WERI-Rb-1 (cell line): ENCODE measurements around the gene GLIS1.

Experiments used
- DNase-seq: peaks from one replicate; pipeline ENCODE4 v3.0.0-alpha.2; 2020
- H3K27ac ChIP-seq: fragments of 250-450 bp; sonication (Bioruptor Pico); 2 replicates; pipeline ENCODE4 v1.5.1; 2020; ENCODE audit warnings: mild to moderate bottlenecking, moderate library complexity
- H3K27me3 ChIP-seq: fragments of 250-450 bp; sonication (Bioruptor Pico); 2 replicates; pipeline ENCODE4 v1.5.1; 2021; ENCODE audit warnings: mild to moderate bottlenecking, low read depth, moderate library complexity; ENCODE audit not compliant: insufficient read depth, severe bottlenecking
- H3K36me3 ChIP-seq: fragments of 250-450 bp; sonication (Bioruptor Pico); 2 replicates; pipeline ENCODE4 v1.5.1; 2020; ENCODE audit warnings: mild to moderate bottlenecking, moderate library complexity
- H3K4me3 ChIP-seq: 2 replicates; pipeline ENCODE4 v1.5.1; 2011; ENCODE audit warnings: low read depth, mild to moderate bottlenecking, control low read depth, low read length
- H3K9me3 ChIP-seq: fragments of 250-450 bp; sonication (Bioruptor Pico); 2 replicates; pipeline ENCODE4 v1.5.1; 2021; ENCODE audit warnings: mild to moderate bottlenecking, moderate library complexity; ENCODE audit not compliant: severe bottlenecking
- CTCF ChIP-seq: IDR thresholded peaks from 2 replicates; pipeline ENCODE4 v1.5.1; 2011; ENCODE audit warnings: low read depth, mild to moderate bottlenecking, control low read depth, inconsistent platforms, low read length

Gene GLIS1

DNA sequence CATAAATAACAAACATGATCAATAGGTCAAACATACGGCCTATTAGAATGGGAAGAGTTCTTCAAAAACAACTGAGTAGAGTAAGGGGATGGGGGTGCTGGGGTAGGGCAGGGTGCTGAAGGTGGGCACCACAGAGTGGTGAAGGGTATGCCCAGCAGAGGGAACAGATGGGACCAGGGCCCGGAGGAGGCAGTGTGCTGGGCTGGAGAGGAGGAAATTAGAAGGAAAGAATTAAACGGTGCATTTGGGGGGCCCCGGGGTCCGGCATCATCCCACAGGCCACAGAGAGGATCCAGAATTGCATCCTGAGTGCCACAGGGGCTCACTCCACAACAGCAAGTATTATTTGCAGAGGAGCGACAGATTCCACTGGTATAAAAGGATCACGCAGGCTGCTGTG, 94.5 kb downstream of the GLIS1 start:
- no peaks in the 10 kb centered on the region for H3K36me3 ChIP-seq
- TF ChIP-seq CTCF, result no peak
- H3K27me3 ChIP-seq, result no peaks in the 10 kb centered on the region
- H3K27ac ChIP-seq, result no peak overlapping the region
- H3K9me3 ChIP-seq, result no peaks in the 10 kb centered on the region
- no peak overlapping the region for H3K4me3 ChIP-seq
- no peak for DNase-seq

- no peak overlapping the region for H3K27ac ChIP-seq
- H3K9me3 ChIP-seq, result no peaks in the 10 kb centered on the region
- no peaks in the 10 kb centered on the region for H3K36me3 ChIP-seq
- H3K27me3 ChIP-seq, result no peaks in the 10 kb centered on the region
- H3K4me3 ChIP-seq, result no peak overlapping the region
- TF ChIP-seq CTCF, result no peak
- no peak for DNase-seq
Observed at GRCh38 chr1:53643881-53644390, 95.0 kb downstream of the GLIS1 start.

DNA sequence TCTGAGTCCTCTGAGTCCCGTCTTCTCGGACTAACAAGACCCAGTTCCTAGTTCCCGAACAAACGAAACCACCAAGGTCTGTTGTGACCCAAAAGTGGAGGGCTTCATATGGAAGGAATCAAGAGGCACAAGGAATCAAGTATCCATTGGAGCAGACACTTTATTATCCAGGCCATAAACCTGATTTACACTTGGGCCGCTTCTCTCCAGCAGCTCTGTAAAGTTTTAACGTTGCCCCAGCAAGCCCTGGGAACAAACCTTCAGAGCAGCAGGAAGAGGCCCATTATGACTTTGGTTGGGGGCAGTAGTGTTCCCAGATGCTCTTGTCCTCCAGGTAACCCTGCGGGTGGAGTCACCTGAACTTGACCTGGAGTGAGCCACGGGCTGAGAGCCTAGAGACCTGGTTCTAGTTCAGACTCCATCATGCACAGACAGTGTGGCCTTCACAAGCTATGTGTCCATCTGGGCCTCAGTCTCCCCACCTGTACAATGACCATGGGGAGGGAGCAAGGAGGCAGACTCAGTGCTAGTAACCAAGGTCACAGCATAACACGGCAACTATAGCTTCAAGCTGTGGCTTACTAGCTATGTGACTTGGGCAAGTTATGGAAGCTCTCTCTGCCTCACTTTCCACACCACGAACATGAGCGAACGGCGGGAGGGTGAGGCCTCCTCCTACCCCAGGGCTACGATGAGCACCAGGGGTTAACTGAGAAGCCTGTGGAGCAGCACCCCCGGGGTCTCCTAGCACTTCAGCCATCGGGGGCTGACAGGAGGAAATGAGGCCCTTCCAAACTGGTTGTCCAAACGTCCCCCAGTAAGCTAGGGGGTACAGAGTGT, 95.7 kb downstream of the GLIS1 start:
- H3K27ac ChIP-seq, result no peak overlapping the region
- no peak for DNase-seq
- TF ChIP-seq CTCF, result no peak
- H3K4me3 ChIP-seq, result no peak overlapping the region
- H3K27me3 ChIP-seq, result no peaks in the 10 kb centered on the region
- H3K9me3 ChIP-seq, result no peaks in the 10 kb centered on the region
- no peaks in the 10 kb centered on the region for H3K36me3 ChIP-seq

- no peak for DNase-seq
- Histone ChIP-seq H3K27ac (no peak overlapping the region), H3K36me3 (no peaks in the 10 kb centered on the region)
Observed at GRCh38 chr1:53642607-53643006, 96.4 kb downstream of the GLIS1 start.

GRCh38 chr1:53642215-53642555, 96.8 kb downstream of the GLIS1 start:
- Histone ChIP-seq H3K9me3 (no peaks in the 10 kb centered on the region), H3K27me3 (no peaks in the 10 kb centered on the region), H3K27ac (peak overlapping the region; percentile 28; the same call in 1 of the 2 replicates), H3K4me3 (no peak overlapping the region), H3K36me3 (no peaks in the 10 kb centered on the region)
- no peak for DNase-seq
- no peak for TF ChIP-seq CTCF

More at GRCh38 chr1:53642607-53643006, 96.4 kb downstream of the GLIS1 start:
- no peaks in the 10 kb centered on the region for H3K9me3 ChIP-seq
- no peak overlapping the region for H3K4me3 ChIP-seq
- no peaks in the 10 kb centered on the region for H3K27me3 ChIP-seq
- no peak for TF ChIP-seq CTCF
